NCI-H82 treated with DMSO at 0.1 percent for 48 hours (cell line): ENCODE measurements around the gene DMKN.
"Not testable (repeated sequence)": the region's sequence is repeated elsewhere in the genome, so short reads cannot be mapped to it uniquely, and the experiment has no call there.

Source experiments
- DNase-seq: peaks from one replicate; lab custom pipeline; 2025; ENCODE audit not compliant: unreplicated experiment; lab: John Stamatoyannopoulos, UW

The DMKN gene

GRCh38 chr19:35501684-35502083 is 11.8 kb downstream of the DMKN start:
- DNase-seq, result no peak

- DNase-seq, result no peak
Observed at GRCh38 chr19:35500611-35501010, 12.8 kb downstream of the DMKN start.

GRCh38 chr19:35498984-35499527 is 14.4 kb downstream of the DMKN start:
- no peak for DNase-seq

- no peak for DNase-seq
Observed at GRCh38 chr19:35498220-35498619, 15.2 kb downstream of the DMKN start.

GRCh38 chr19:35497406-35497805 is 16.0 kb downstream of the DMKN start:
- DNase-seq, result no peak

- no peak for DNase-seq
Observed at GRCh38 chr19:35495107-35496064, 18.1 kb downstream of the DMKN start.

GRCh38 chr19:35493971-35494370 is 19.5 kb downstream of the DMKN start:
- no peak for DNase-seq

- DNase-seq, result no peak
Observed at GRCh38 chr19:35491836-35492360, 21.6 kb downstream of the DMKN start.

GRCh38 chr19:35490364-35490763 is 23.1 kb downstream of the DMKN start, which contains the start of gene KRTDAP:
TSS of gene KRTDAP (minus strand) at chr19:35490464. CDS start at chr19:35490442, 22 bp downstream.
- no peak for DNase-seq

GRCh38 chr19:35488677-35489076 is 24.8 kb downstream of the DMKN start:
- DNase-seq, result no peak

GRCh38 chr19:35487656-35488182 is 25.7 kb downstream of the DMKN start:
- no peak for DNase-seq

- no peak for DNase-seq
Observed at GRCh38 chr19:35486268-35486708, 27.2 kb downstream of the DMKN start.

GRCh38 chr19:35484252-35485036 is 29.0 kb downstream of the DMKN start:
- no peak for DNase-seq

GRCh38 chr19:35483089-35483488 is 30.4 kb downstream of the DMKN start:
- DNase-seq, result no peak

- no peak for DNase-seq
Observed at GRCh38 chr19:35478794-35479677, 34.4 kb downstream of the DMKN start.

GRCh38 chr19:35476149-35476548 is 37.3 kb downstream of the DMKN start:
- DNase-seq, result no peak

GRCh38 chr19:35474594-35474993 is 38.9 kb downstream of the DMKN start:
- DNase-seq, result not testable (repeated sequence)

GRCh38 chr19:35474104-35474503 is 39.3 kb downstream of the DMKN start:
- DNase-seq, result no peak

- no peak for DNase-seq
Observed at GRCh38 chr19:35471946-35472345, 41.5 kb downstream of the DMKN start.

GRCh38 chr19:35471075-35471474 is 42.4 kb downstream of the DMKN start:
- DNase-seq, result not testable (repeated sequence)
